GM18861 (cell line): ENCODE results near the gene ARHGEF39.
"Not testable (repeated sequence)": the region's sequence is repeated elsewhere in the genome, so short reads cannot be mapped to it uniquely, and the experiment has no call there.

ENCODE experiments used
- ATAC-seq: cut with Tn5 transposase; IDR thresholded peaks from one replicate; pipeline ENCODE4 v1.9.1; 2021; ENCODE audit not compliant: unreplicated experiment

Gene ARHGEF39

GRCh38 chr9:35628389-35628991 is 36.5 kb downstream of the ARHGEF39 start:
- no peak for ATAC-seq

- no peak for ATAC-seq
Measured at GRCh38 chr9:35627575-35627974, 37.4 kb downstream of the ARHGEF39 start.

GRCh38 chr9:35619800-35620158 is 45.2 kb downstream of the ARHGEF39 start:
- ATAC-seq = peak; percentile 39

GRCh38 chr9:35618854-35619799 is 45.9 kb downstream of the ARHGEF39 start:
- peak; percentile 52 for ATAC-seq

GRCh38 chr9:35618325-35618727 is 46.7 kb downstream of the ARHGEF39 start, which contains the start of gene CD72:
CD72 (minus strand) TSS chr9:35618413; CDS start chr9:35618303, 110 bp downstream.
- no peak for ATAC-seq

GRCh38 chr9:35617548-35617947 is 47.4 kb downstream of the ARHGEF39 start:
- ATAC-seq = no peak

GRCh38 chr9:35616681-35617459 is 48.1 kb downstream of the ARHGEF39 start:
- ATAC-seq = no peak

GRCh38 chr9:35615981-35616680 is 48.9 kb downstream of the ARHGEF39 start:
- ATAC-seq = no peak

GRCh38 chr9:35612843-35613242 is 52.2 kb downstream of the ARHGEF39 start:
- ATAC-seq = no peak

GRCh38 chr9:35612066-35612465 is 52.9 kb downstream of the ARHGEF39 start:
- ATAC-seq = not testable (repeated sequence)

- ATAC-seq = no peak
Measured at GRCh38 chr9:35611230-35611797, 53.7 kb downstream of the ARHGEF39 start.

- ATAC-seq = no peak
Measured at GRCh38 chr9:35609820-35610163, 55.2 kb downstream of the ARHGEF39 start.
